Hair follicular keratinocyte (primary cell): ENCODE measurements around the gene PSPC1. TPM values are rescaled to one million over a fixed set of nuclear protein-coding genes. Genes with fewer than 3 reads are reported as not detected.

ENCODE experiments used
- total RNA-seq: library from RNA; depleted of rRNA; stranded (reverse); fragments of >200 nt; gene quantifications from 2 replicates; pipeline ENCODE4 v1.2.3, GENCODE V29; 2015

Gene PSPC1, protein sequence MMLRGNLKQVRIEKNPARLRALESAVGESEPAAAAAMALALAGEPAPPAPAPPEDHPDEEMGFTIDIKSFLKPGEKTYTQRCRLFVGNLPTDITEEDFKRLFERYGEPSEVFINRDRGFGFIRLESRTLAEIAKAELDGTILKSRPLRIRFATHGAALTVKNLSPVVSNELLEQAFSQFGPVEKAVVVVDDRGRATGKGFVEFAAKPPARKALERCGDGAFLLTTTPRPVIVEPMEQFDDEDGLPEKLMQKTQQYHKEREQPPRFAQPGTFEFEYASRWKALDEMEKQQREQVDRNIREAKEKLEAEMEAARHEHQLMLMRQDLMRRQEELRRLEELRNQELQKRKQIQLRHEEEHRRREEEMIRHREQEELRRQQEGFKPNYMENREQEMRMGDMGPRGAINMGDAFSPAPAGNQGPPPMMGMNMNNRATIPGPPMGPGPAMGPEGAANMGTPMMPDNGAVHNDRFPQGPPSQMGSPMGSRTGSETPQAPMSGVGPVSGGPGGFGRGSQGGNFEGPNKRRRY
- total RNA-seq, result 31.4 and 48.4 TPM in 2 replicates

DNA sequence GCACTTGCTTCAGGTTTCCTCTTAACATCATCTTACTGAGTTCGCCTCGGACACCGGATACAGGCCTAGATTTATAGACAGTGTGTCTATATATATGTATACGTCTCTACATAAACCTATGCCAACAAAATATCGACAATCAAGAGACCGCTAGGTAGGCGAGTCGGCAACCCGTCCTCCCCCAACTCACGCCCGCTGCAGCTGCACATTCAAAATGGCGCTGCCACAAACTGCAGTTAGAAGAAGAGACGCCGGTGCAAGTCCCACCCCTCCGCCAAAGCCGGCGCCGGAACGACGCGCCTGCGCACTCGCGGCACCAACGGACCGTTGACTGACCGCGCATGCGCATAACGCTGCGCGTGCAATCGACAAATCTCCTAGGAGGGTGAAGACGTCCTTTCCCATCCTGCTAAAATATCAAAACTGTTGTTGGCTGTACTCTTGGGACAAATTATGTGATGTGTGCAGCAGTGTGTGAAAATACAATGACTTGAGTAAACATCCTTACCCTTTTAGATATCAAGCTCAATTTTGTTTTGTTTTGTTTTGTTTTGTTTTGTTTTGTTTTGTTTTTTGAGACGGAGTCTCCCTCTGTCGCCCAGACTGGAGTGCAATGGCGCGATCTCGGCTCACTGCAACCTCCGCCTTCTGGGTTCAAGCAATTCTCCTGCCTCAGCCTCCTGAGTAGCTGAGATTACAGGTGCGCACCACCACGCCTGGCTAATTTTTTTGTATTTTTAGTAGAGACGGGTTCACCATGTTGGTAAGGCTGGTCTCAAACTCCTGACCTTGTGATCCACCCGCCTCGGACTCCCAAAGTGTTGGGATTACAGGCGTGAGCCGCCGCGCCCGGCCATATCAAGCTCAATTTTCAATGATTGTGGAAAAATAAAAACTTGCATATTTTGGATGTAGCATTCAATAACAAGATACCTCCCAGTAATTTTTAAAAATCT, at the start of gene PSPC1:
Gene PSPC1 (minus strand): TSS at position 219 of the 956 bp plus-strand sequence. CDS start 188 bp downstream, at position 31.

Other genes with a start within 250 kb of the PSPC1 start
- not detected in 2 replicates for gene TPTE2, start 221.4 kb downstream of the PSPC1 start, total RNA-seq
- 11.1 and 13.7 TPM in 2 replicates for gene MPHOSPH8, start 149.3 kb downstream of the PSPC1 start, total RNA-seq
- gene ZMYM5, start 80.7 kb upstream of the PSPC1 start, total RNA-seq, result 3.8 and 7.7 TPM in 2 replicates
- 21.1 and 27.3 TPM in 2 replicates for gene ZMYM2, start 175.8 kb upstream of the PSPC1 start, total RNA-seq